ENCODE results near the gene SLC12A8.

Gene SLC12A8, protein sequence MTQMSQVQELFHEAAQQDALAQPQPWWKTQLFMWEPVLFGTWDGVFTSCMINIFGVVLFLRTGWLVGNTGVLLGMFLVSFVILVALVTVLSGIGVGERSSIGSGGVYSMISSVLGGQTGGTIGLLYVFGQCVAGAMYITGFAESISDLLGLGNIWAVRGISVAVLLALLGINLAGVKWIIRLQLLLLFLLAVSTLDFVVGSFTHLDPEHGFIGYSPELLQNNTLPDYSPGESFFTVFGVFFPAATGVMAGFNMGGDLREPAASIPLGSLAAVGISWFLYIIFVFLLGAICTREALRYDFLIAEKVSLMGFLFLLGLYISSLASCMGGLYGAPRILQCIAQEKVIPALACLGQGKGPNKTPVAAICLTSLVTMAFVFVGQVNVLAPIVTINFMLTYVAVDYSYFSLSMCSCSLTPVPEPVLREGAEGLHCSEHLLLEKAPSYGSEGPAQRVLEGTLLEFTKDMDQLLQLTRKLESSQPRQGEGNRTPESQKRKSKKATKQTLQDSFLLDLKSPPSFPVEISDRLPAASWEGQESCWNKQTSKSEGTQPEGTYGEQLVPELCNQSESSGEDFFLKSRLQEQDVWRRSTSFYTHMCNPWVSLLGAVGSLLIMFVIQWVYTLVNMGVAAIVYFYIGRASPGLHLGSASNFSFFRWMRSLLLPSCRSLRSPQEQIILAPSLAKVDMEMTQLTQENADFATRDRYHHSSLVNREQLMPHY

DNA sequence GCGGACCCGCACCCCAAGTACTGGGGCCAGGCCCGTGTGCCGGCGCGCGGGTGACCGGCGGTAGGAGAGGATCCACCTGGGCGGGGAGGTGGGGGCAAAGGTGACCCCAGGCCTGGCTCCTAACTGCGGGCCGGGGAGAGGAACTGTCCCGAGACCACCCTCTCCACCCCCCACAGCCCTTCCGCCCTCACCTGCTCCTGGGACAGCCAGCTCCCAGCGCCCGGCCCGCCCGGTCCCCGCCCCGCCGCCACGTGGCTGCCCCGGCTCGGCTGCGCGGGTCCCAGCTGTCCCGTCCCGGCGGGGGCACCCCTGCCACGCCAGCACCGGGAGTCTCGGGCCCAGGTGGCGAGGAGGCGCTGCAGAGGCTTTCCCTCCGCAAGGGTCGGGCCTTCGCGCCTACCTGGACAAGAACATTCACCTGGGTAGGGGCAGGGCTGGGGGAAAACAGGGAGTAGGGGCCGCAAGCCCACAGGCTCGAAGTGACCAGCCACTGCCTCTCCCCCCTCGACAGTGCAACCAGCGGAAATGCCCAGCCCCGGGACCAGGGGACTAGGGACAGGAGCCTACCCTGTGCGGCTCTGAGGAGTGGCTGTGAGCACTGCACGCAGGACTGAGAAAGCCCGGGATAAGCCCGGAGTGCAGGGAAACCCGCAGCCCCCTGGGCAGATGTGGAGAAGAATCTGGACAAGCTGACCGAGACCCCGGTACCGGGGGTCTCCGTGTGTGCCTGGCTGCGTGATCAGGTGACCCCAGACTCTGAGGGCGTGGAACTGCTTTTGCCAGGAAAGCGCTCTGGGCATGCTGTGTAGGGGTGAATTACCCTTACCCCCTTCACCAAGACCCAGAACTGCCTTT, at the start of gene SLC12A8:
TSS of gene SLC12A8 (minus strand) at position 240 of the 855 bp plus-strand sequence. CDS start 1,399 bp downstream, outside the sequence.
- DNase-seq (ENCODE audit: low spot score), result peak; percentile 38

- DNase-seq (ENCODE audit: low spot score), result no peak
These were observed 49.6 kb upstream of the SLC12A8 start for GRCh38 chr3:125262161-125262560.

DNA sequence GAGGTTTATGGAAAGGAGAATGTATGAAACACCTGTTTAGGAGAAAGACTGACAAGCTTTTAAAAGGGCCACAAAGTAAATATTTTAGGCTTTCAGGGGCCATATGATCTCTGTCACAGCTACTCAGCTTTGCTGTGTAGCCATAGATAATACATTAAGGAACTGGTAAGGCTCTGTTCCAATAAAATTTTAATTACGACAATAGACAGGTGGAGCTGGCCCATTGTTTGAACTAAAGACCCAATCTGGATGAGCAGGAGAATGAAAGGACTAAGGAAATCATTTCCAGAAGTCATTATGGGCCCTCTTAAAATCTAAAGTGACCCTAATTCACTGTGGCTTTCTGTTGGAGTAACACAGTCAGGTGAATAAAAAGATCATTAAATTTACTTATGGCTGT, 48.5 kb upstream of the SLC12A8 start:
- no peak for DNase-seq (ENCODE audit: low spot score)

DNA sequence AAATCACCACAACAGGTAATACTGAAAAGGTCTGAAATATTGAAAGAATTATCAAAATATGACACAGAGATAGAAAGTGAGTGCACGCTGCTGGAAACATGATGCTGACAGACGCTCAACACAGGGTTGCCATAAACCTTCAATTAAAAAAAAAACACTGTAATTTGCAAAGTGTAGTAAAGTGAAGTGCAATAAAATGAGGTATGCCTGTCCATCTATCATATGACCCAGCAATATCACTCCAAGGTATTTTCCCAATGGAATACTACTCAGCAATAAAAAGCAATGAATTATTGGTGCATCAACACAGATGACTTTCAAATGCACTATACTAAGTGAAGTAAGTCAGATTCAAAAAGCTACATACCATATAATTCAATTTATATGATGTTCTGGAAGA, 47.6 kb upstream of the SLC12A8 start:
- DNase-seq (ENCODE audit: low spot score), result no peak

DNA sequence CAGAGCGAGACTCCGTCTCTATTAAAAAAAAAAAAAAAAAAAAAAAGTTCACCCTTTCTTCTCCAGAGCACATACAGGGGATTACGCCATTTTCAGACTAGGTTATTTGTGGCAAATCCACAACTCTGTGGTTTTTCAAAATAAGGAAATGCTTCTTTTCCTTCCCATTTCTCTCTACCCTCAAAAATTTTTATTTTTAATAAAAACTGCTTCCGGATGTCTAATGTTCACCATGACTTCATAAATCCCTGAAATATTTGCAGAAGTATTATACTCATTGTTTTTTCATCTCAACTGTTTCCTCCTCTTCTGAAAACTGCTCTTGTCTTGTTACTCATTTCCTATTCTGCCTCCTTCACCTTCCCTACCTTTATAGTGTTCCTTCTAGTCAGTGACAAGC, 45.0 kb upstream of the SLC12A8 start:
- DNase-seq (ENCODE audit: low spot score), result no peak

- no peak for DNase-seq (ENCODE audit: low spot score)
These were observed 44.1 kb upstream of the SLC12A8 start for GRCh38 chr3:125256675-125257074.

GRCh38 chr3:125250973-125251372, 38.4 kb upstream of the SLC12A8 start:
- no peak for DNase-seq (ENCODE audit: low spot score)

DNA sequence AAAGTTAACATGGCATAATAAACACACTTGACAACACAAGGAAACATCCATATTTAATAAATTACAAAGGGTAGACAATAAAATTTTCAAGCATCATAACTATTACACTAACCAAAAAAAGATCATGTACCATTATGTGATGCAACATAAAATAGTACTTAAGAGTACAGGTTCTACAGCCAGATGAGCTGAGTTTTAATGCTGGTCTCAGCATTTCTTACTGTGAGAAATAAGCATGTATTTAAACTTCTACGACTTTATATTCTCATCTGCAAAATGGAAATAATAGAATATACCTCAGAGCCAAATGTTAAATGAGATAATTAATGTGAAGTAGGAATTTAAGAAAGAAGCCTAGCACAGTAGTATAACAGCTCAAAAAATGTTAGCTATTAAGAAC, 33.7 kb upstream of the SLC12A8 start:
- no peak for DNase-seq (ENCODE audit: low spot score)

DNA sequence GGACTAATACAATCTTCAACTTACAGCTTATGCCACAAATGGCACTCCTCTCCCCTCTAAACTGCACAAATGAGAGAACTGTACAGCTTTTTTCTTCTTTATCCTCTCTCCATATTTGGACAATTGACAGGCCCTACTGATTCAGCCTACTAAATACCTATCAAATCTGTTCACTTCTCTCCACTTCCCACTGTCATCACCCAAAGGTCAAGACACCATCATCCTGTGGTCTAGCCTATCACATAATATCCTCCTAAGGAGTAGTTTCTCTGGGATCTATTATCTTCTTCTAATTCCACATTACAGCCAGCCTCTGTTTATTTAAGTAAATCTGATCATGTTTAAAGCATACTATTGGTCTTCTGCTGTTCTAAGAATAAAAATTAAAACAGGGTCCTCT, 33.0 kb upstream of the SLC12A8 start:
- DNase-seq (ENCODE audit: low spot score), result no peak

DNA sequence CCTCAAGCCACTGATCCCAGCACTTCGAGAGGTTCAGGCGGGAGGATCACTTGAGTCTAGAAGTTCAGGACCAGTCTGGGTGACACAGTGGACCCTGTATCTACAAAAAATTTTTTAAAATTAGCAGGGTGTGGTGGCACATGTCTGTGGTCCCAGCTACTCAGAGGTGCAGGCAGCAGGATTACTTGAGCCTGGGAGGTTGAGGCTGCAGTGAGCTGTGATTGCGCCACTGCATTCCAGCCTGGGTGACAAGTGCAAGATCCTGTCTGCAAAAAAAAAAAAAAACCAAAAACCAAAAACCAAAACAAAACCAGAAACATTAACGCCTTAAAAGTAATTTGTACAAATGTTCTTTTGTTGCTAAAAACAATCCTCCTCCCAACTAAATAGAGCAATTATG, 27.9 kb upstream of the SLC12A8 start:
- no peak for DNase-seq (ENCODE audit: low spot score)

DNA sequence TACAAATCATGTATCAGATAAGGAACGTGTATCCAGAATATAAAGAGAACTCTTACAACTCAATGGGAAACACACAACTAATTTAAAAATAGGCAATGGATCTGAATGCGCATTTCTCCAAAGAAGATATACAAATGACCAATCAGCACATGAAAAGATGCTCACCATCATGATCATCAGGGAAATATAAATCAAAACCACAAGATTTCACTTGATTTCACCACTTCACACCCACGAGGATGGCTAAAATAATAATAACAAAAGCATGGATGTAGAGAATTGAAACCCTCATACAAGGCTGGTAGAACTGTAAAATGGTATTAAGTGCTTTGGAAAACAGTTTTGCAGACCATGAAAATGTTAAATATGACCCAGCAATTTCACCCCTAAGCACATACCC, 26.7 kb upstream of the SLC12A8 start:
- no peak for DNase-seq (ENCODE audit: low spot score)

DNA sequence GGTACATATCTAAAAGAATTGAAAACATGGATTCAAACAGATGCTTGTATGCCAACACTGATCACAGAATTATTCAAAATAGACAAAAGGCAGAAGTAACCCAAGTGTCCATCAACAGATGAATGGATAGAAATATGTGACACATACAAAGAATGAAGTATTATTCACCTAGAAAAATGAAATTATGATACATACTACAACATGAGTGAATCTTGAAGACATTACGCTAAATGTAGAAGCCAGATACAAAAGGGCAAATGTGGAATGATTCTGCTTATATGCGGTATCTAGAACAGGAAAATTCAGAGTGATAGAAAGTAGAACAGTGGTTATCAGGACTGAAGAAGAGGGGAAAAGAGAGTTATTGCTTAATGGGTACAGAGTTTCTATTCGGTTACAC, 26.2 kb upstream of the SLC12A8 start:
- no peak for DNase-seq (ENCODE audit: low spot score)

DNA sequence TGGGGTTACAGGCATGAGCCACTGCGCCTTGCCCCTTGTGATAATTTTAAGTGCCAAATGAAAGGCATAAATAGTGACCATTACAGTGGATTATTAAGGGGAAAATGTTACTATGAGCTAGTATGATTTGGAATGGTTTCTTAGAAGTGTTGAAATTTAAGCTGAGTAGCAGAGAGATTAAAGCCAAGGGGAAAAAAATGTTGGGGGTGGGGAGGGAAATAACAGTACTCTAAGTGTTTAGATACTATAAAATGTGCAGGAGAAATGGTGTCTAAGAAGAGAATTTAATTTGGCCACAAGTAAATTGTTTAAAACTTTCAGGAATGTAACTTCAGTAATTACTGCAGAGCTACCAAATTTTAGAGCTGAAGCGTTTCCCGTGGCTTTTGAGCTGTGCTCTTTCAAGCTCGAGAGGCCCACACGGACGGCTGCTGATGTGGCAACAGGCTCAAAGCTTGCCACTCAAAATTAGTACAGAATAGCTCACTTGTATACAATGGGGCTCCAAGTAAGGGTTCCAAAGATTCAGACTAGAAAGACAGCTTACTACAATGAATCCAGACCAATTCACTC, 23.9 kb upstream of the SLC12A8 start:
- DNase-seq (ENCODE audit: low spot score), result no peak

DNA sequence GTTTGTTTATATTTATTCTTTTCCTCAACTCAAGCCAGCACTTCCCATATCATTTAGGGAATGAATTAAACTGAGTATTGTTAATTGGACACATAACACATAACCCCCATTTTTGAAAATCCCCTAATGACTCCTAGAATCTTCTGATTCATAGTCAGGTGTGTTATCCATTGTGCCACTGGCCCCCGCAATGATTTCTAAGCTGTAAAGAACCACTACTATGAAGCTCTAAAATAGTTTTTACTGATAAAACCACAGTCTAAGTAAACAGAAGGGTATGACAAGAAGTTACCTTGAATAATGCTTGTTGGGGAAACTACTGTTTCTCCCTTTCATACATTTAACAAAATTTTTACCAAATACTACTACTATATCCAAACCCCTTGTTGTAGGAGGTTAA, 22.3 kb upstream of the SLC12A8 start:
- no peak for DNase-seq (ENCODE audit: low spot score)

DNA sequence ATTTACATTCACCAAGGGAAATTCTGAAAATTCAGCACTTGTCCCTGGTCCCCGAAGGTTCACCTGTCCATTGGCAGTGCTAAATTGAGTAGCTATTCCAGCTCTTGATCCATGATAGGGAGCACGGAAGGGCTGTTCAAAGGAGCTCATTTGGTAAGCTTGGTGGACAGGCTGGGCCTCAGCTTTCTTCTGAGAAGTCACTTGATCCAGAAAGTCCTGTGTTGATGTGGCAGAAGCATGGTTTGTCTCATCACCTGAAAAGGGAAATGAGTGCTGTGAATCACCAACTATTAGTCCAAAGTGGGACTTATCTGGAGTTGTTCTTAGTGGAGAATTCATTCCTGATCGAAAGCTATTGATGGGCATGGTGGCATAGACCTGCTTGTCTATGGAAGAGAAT, 19.9 kb upstream of the SLC12A8 start:
- DNase-seq (ENCODE audit: low spot score), result no peak

- no peak for DNase-seq (ENCODE audit: low spot score)
These were observed 19.3 kb upstream of the SLC12A8 start for GRCh38 chr3:125231895-125232294.

- DNase-seq (ENCODE audit: low spot score), result no peak
These were observed 17.2 kb upstream of the SLC12A8 start for GRCh38 chr3:125229707-125230106.

- DNase-seq (ENCODE audit: low spot score), result no peak
These were observed 16.6 kb upstream of the SLC12A8 start for GRCh38 chr3:125229168-125229567.

GRCh38 chr3:125221831-125222230, 9.3 kb upstream of the SLC12A8 start:
- DNase-seq (ENCODE audit: low spot score), result no peak

GRCh38 chr3:125220727-125221429, 8.3 kb upstream of the SLC12A8 start:
- DNase-seq (ENCODE audit: low spot score), result no peak

- DNase-seq (ENCODE audit: low spot score), result no peak
These were observed 7.6 kb upstream of the SLC12A8 start for GRCh38 chr3:125220183-125220582.

GRCh38 chr3:125219261-125219701, 6.7 kb upstream of the SLC12A8 start:
- DNase-seq (ENCODE audit: low spot score), result no peak
